ENCODE measurements around the gene CPNE5.

DNA sequence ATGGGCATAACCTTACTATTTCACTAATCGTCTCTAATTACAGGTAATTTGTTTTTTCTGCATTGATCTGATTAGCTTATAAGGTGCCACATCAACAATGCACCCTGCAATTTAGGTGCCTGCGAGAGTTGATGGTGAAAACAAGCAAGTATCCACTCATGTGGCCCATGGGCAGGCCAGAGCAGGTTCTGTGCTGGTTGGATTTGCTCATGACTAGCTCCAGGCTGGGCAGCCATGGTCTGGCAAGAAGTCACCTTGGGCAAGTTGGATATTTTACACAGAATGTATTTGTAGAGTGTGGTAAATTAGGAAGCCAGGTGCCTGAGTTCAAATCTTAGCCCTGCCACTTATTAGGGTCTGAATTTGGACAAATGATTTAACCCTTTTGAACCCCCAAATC is 116.4 kb downstream of the CPNE5 start:
- TF ChIP-seq POLR2AphosphoS5 (IDR thresholded peaks at IDR 0.05; ENCODE audit: low read depth, low read length), result no peak
- TF ChIP-seq, protein P1, sequence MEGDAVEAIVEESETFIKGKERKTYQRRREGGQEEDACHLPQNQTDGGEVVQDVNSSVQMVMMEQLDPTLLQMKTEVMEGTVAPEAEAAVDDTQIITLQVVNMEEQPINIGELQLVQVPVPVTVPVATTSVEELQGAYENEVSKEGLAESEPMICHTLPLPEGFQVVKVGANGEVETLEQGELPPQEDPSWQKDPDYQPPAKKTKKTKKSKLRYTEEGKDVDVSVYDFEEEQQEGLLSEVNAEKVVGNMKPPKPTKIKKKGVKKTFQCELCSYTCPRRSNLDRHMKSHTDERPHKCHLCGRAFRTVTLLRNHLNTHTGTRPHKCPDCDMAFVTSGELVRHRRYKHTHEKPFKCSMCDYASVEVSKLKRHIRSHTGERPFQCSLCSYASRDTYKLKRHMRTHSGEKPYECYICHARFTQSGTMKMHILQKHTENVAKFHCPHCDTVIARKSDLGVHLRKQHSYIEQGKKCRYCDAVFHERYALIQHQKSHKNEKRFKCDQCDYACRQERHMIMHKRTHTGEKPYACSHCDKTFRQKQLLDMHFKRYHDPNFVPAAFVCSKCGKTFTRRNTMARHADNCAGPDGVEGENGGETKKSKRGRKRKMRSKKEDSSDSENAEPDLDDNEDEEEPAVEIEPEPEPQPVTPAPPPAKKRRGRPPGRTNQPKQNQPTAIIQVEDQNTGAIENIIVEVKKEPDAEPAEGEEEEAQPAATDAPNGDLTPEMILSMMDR (IDR thresholded peaks at IDR 0.05), result no peak
- TF ChIP-seq TCF12 (IDR thresholded peaks at IDR 0.05), result no peak
- TF ChIP-seq, protein P2, sequence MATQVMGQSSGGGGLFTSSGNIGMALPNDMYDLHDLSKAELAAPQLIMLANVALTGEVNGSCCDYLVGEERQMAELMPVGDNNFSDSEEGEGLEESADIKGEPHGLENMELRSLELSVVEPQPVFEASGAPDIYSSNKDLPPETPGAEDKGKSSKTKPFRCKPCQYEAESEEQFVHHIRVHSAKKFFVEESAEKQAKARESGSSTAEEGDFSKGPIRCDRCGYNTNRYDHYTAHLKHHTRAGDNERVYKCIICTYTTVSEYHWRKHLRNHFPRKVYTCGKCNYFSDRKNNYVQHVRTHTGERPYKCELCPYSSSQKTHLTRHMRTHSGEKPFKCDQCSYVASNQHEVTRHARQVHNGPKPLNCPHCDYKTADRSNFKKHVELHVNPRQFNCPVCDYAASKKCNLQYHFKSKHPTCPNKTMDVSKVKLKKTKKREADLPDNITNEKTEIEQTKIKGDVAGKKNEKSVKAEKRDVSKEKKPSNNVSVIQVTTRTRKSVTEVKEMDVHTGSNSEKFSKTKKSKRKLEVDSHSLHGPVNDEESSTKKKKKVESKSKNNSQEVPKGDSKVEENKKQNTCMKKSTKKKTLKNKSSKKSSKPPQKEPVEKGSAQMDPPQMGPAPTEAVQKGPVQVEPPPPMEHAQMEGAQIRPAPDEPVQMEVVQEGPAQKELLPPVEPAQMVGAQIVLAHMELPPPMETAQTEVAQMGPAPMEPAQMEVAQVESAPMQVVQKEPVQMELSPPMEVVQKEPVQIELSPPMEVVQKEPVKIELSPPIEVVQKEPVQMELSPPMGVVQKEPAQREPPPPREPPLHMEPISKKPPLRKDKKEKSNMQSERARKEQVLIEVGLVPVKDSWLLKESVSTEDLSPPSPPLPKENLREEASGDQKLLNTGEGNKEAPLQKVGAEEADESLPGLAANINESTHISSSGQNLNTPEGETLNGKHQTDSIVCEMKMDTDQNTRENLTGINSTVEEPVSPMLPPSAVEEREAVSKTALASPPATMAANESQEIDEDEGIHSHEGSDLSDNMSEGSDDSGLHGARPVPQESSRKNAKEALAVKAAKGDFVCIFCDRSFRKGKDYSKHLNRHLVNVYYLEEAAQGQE (IDR thresholded peaks at IDR 0.05; ENCODE audit: low read depth, low read length), result no peak
- no peak for TF ChIP-seq NRF1 (IDR thresholded peaks at IDR 0.05; ENCODE audit: low read depth, low read length)
- TF ChIP-seq FOSL2 (IDR thresholded peaks at IDR 0.05; ENCODE audit: borderline replicate concordance, low read depth), result no peak
- TF ChIP-seq YY1 (IDR thresholded peaks at IDR 0.05; ENCODE audit: low read depth), result no peak
- TF ChIP-seq GABPA (IDR thresholded peaks at IDR 0.05; ENCODE audit: low read depth), result no peak
- TF ChIP-seq, protein P3, sequence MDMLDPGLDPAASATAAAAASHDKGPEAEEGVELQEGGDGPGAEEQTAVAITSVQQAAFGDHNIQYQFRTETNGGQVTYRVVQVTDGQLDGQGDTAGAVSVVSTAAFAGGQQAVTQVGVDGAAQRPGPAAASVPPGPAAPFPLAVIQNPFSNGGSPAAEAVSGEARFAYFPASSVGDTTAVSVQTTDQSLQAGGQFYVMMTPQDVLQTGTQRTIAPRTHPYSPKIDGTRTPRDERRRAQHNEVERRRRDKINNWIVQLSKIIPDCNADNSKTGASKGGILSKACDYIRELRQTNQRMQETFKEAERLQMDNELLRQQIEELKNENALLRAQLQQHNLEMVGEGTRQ (IDR thresholded peaks at IDR 0.05; ENCODE audit: borderline replicate concordance, low read depth, low read length), result no peak
